T1000 (cell line): ENCODE data around the gene SARNP.
"Not testable (repeated sequence)": the region's sequence is repeated elsewhere in the genome, so short reads cannot be mapped to it uniquely, and the experiment has no call there.

ENCODE experiments used
- DNase-seq: peaks from one replicate; lab custom pipeline; 2025; ENCODE audit warnings: mixed read lengths; lab: John Stamatoyannopoulos, UW

The SARNP gene

DNA sequence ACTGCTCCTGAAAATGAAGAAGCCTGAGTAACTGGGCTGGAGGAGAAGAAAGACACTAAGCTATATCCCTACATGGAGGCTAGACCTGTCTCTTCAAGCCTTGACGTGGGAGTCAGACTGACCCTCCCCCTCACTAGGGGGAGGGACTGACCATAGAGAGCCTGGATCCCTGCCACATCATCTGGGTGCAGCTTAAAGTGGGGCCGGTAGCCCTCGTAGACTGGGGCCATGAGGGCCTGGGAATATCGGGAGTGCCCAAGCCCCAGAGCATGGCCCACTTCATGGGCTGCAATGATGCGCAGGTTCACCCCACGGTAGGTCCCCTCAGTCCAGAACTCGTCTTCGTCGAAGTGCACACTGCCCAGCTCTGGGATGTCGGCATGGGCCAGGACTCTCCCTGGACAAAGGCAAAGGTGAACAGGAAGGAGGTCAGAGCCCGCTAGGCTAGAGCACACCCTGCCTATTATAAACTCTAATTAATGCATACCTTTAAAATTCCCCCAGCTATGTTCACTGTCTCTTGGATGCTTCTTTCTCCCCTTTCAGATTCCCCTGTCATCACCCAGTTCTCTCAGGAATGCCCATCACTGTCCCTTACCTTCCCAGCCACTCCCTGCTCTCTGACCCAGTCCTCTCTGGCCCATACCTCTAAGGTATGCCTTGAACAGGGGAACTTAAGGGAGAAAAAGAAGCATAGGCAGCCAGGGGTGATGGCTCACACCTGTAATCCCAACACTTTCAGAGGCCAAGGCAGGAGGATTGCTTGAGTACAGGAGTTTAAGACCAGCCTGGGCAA is 22.0 kb upstream of the SARNP start:
- no peak for DNase-seq

DNA sequence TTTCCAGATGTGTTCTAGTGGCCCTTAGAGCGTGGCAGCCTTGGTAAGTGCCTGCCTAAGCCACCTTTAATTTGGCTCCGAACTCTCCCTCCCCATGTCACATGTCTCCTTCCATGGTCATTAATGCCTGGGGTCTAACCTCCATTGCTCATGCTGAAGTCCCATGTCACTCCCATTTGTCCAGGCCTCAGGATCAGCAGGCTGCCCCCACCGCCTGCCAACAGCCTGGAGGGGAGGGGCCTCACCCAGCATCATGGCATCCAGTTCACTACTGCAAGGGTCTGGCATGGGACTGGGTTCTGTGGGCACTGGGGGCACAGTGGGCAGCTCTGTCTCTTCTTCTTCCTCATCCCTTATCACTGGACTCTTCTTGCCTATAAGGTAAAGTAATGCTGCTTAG is 20.8 kb upstream of the SARNP start:
- DNase-seq, result no peak

DNA sequence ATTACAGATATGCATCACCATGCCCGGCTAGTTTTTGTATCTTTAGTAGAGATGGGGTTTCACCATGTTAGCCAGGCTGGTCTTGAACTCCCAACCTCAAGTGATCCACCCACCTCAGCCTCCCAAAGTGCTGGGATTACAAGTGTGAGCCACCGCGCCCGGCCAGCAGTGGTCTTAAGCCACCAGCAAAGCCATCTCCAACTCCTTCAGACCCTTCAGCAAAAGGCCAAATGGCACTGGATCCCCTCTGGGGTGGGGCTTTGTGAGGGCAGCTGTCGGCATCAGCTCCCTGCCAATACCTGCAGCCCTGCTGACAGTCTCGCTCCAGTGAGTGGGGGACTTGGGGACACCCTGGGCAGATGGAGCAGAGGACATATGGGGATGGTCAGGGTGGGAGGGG is 16.9 kb upstream of the SARNP start:
- not testable (repeated sequence) for DNase-seq

DNA sequence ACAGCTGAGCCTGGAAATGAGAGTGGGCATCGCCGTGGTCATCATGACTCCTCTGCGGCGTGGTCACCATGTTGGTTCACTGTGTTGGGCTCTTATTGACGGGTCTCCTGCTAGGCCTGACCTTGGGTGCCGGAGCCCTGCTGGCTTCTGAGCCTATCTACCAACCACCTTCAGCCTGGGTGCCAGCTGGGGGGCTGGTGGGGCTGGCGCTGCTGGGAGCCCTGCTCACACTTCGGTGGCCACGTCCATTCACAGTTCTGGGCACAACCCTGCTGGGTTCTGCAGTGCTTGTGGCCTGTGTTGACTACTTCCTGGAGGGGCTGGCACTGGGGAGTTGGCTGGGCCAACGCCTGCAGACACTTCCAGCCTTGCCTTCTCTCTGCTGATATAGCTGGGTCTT is 15.5 kb upstream of the SARNP start:
- DNase-seq, result no peak

- no peak for DNase-seq
These were observed 13.9 kb upstream of the SARNP start for GRCh38 chr12:55831447-55831815.

- peak; percentile 40 for DNase-seq
These were observed 13.3 kb upstream of the SARNP start for GRCh38 chr12:55830601-55831446.

DNA sequence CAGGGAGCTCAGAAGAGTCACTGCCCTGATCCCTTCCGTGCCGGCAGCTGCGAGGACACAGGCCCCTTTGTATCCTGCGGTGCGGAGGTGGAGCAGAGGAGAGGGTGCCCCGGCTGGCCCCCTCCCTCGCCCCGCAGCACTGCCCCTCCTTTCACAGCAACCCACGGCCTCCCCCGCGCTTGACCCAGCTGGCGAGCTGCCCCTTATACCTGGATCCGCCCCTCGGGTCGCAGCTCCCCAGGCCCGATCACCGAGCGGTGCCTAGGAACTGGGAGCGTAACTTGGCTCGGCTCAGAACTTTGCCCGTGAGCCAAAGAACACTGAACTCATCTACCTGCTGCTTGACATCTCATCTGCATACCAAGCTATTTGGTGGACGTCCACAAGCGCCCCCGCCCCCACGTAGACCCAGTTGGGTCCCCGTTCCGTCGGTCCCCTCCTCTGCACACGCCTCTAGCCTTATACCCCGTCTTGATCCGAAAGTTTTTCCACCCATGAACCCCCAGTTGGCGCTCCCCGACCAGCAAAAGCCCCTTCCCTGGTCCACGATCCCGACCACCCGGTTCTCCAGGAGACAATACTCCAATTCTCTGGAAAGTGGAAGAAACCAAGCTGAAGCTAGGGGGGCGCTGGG is 12.6 kb upstream of the SARNP start:
- no peak for DNase-seq

- DNase-seq, result no peak
These were observed 10.8 kb upstream of the SARNP start for GRCh38 chr12:55828357-55828756.

- no peak for DNase-seq
These were observed 10.3 kb upstream of the SARNP start for GRCh38 chr12:55827806-55828205.

DNA sequence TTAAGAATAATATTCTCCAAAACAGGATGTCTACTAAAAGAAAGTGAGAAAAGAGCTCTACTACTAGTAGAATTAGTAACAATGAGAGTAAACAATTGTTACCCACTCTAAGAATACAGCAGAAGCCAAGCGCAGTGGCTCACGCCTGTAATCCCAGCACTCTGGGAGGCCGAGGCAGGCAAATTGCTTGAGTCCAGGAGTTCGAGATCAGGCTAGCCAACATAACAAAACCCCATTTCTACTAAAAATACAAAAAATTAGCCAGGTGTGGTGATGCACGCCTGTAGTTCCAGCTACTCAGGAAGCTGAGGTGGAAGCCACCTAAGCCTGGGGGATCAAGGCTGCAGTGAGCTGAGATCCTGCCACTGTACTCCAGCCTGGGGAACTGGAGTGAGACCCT is 7.2 kb upstream of the SARNP start:
- DNase-seq, result no peak

GRCh38 chr12:55823419-55823818 is 5.9 kb upstream of the SARNP start:
- no peak for DNase-seq

DNA sequence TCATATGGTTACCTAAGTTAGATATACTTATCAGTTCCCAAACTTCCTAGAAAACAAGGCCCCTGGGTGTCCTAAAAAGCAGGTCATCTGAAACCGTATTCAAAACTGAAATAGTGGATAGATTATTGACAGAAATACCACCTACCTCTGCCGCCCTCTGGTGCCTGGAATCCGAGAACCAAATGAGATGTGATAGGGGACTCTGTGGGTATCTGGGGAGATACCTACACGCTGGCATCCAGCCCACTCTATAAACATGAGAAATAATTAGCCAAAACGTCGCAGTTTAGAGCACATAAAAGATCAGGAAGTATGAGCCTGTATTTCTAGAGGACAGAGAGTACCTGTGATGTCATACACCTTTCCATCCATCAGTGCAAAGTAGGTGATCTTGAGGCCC is 4.7 kb upstream of the SARNP start:
- DNase-seq, result no peak

DNA sequence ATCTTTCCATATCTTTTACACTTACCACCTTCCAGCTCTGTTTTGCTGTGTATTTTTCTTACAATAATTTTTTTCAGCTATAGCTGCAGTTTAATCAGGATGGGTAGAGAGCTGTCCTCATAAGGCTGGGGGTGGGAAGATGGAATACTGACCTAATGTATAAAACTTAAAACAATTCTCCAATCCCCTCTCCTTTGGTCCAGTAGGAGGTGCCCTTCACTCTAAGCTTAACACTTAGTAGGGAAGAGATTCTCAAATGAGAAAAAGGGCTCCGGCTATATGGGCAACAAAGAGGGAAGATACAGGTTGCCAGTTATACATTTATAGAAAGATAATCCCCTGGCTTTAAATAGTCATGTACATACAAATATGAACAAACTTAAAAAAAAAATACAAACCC is 3.2 kb upstream of the SARNP start:
- no peak for DNase-seq

GRCh38 chr12:55818886-55819285 is 1.4 kb upstream of the SARNP start:
- no peak for DNase-seq

GRCh38 chr12:55818140-55818728 is 710 bp upstream of the SARNP start:
- DNase-seq, result no peak

DNA sequence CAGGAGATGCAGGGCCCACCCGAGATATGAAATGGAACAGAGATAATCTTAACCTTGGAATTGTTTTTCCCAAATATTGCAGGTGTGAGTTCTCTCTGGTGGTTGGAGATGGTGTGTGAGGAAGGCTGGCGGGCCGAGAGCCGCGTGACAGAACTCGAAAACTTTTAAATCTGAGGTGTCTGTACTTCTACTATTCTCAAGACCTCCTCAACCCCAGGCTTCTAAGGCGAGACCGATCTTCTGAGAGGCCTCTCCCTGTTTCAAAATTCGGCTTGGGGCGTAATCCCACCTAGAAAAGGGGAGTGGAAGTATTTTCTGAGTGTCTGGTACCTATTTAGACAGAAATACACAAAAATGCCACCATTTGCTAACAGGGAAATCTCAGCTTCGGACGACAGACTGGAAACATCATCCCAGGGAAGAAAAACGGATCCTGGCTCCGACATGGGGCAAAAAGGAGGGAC is 611 bp downstream of the SARNP start:
- peak; percentile 38 for DNase-seq

GRCh38 chr12:55815473-55815872 is 2.1 kb downstream of the SARNP start:
- DNase-seq, result no peak

DNA sequence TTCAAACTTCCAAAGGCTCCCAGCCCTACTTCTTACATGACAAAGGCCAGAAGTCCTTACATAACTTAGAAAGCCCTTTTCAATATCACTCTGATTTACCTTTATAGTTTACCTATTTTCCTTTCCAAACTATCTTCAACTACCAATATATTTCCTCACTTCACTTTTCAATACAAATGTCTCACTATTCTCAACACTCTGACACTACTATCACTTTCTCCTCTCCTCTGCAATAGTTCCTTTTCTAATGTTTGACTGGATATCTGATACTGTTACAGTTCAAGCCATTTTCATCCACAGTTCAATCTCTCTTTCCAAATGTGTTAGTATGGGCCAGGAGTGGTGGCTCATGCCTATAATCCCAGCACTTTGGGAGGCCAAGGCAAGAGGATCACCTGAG is 3.3 kb downstream of the SARNP start:
- DNase-seq, result no peak

- DNase-seq, result no peak
These were observed 5.4 kb downstream of the SARNP start for GRCh38 chr12:55812088-55812487.

GRCh38 chr12:55809274-55809673 is 8.2 kb downstream of the SARNP start:
- no peak for DNase-seq

- no peak for DNase-seq
These were observed 10.5 kb downstream of the SARNP start for GRCh38 chr12:55806982-55807381.

DNA sequence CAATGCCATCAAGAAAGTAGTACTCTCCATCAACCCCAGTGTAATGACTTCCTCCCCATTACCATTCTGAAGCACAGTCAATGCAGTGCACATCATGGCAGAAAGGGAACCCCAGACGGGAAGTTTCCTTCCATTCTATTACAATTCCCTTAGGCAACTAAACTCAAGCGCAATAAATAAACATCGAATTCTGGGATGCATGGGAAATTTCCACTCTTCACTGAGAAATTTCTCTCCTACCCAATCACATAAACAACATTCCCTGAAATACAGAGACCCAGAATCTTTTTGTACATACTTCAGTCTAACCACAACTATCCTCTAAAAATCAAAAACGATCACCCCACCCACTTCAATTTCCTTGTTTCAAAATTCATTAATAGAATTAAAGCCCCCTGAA is 20.0 kb downstream of the SARNP start:
- DNase-seq, result no peak
